K562 (cell line): Measurements from ENCODE around the gene QPRT. TPM values are rescaled to one million over a fixed set of nuclear protein-coding genes. Genes with fewer than 3 reads are reported as not detected.

Experiments
- ATF1 ChIP-seq, 2 experiments: fragments of 450-650 bp in 1 of 2; IDR thresholded peaks; 2 replicates each; pipeline ENCODE4 v1.6.1; 2016; ENCODE audit warnings: missing compliant biosample characterization in 1 of 2, missing genetic modification characterization in 1 of 2
- CHCHD3 ChIP-seq: fragments of 250-450 bp; sonication (Bioruptor Pico); IDR thresholded peaks from 2 replicates; pipeline ENCODE4 v2.1.2; 2022; ENCODE audit warnings: mild to moderate bottlenecking
- DMBX1 ChIP-seq: fragments of 250-450 bp; sonication (Bioruptor Pico); IDR thresholded peaks from 2 replicates; pipeline ENCODE4 v1.8.0; 2022; ENCODE audit warnings: inconsistent platforms, mild to moderate bottlenecking, moderate library complexity, borderline replicate concordance
- ERF ChIP-seq: fragments of 450-650 bp; formaldehyde crosslinking; IDR thresholded peaks from 2 replicates; pipeline ENCODE4 v1.4.0; 2020; ENCODE audit warnings: mild to moderate bottlenecking, mixed read lengths
- GABPB1 ChIP-seq: sonication (generic); formaldehyde crosslinking; IDR thresholded peaks from 2 replicates; pipeline ENCODE4 v1.8.0; 2022; ENCODE audit warnings: mild to moderate bottlenecking, missing genetic modification reagents
- HOXB6 ChIP-seq: fragments of 250-450 bp; sonication (Bioruptor Pico); IDR thresholded peaks from 2 replicates; pipeline ENCODE4 v1.5.1; 2022; ENCODE audit warnings: mild to moderate bottlenecking, borderline replicate concordance
- MCM2 ChIP-seq: fragments of 450-650 bp; IDR thresholded peaks from 2 replicates; pipeline ENCODE4 v1.6.1; 2017; ENCODE audit warnings: low read depth, mild to moderate bottlenecking
- MTA1 ChIP-seq: fragments of 450-650 bp; IDR thresholded peaks from 2 replicates; pipeline ENCODE4 v1.6.1; 2017; ENCODE audit warnings: borderline replicate concordance
- POLR2AphosphoS5 ChIP-seq: IDR thresholded peaks from 2 replicates; pipeline ENCODE4 v1.6.1; 2011; ENCODE audit warnings: mild to moderate bottlenecking, low read depth, low read length, moderate library complexity; ENCODE audit not compliant: control insufficient read depth, insufficient read depth
- RCOR1 ChIP-seq, 2 experiments: IDR thresholded peaks; 2 replicates each; pipeline ENCODE4 v1.6.1; 2012; ENCODE audit warnings: low read depth in 2 of 2, low read length in 2 of 2, borderline replicate concordance in 1 of 2, improper control_type of control experiment in 1 of 2
- SLC30A9 ChIP-seq: fragments of 250-450 bp; sonication (Bioruptor Pico); IDR thresholded peaks from 2 replicates; pipeline ENCODE4 v1.8.0; 2022; ENCODE audit warnings: mild to moderate bottlenecking, moderate library complexity
- SRSF9 ChIP-seq: fragments of 200-400 bp; formaldehyde crosslinking; IDR thresholded peaks from 2 replicates; pipeline ENCODE4 v1.6.1; 2017; ENCODE audit warnings: low read depth, low read length, borderline replicate concordance
- ZFP1 ChIP-seq: fragments of 450-650 bp; formaldehyde crosslinking; IDR thresholded peaks from 2 replicates; pipeline ENCODE4 v1.4.0; 2020; ENCODE audit warnings: mild to moderate bottlenecking, mixed read lengths
- ZNF184 ChIP-seq: sonication (generic); formaldehyde crosslinking; IDR thresholded peaks from 2 replicates; pipeline ENCODE4 v1.5.0; 2020; ENCODE audit warnings: missing genetic modification reagents
- ZNF316 ChIP-seq: fragments of 450-650 bp; IDR thresholded peaks from 2 replicates; pipeline ENCODE4 v1.6.1; 2016
- ZNF324 ChIP-seq: fragments of 250-450 bp; sonication (Bioruptor Pico); IDR thresholded peaks from 2 replicates; pipeline ENCODE4 v1.4.0; 2020; ENCODE audit warnings: mild to moderate bottlenecking
- ZNF57 ChIP-seq: fragments of 450-650 bp; formaldehyde crosslinking; IDR thresholded peaks from 2 replicates; pipeline ENCODE4 v1.4.0; 2020; ENCODE audit warnings: mild to moderate bottlenecking, moderate library complexity
- ZNF668 ChIP-seq: fragments of 250-450 bp; sonication (Bioruptor Pico); IDR thresholded peaks from 2 replicates; pipeline ENCODE4 v1.8.0; 2022; ENCODE audit warnings: mild to moderate bottlenecking, inconsistent platforms
- ZNF764 ChIP-seq: fragments of 250-450 bp; sonication (Bioruptor Pico); IDR thresholded peaks from 2 replicates; pipeline ENCODE4 v1.4.0; 2020; ENCODE audit warnings: low read depth, mild to moderate bottlenecking, moderate library complexity
- ZNF785 ChIP-seq: fragments of 250-450 bp; sonication (Bioruptor Pico); IDR thresholded peaks from 2 replicates; pipeline ENCODE4 v1.4.0; 2020; ENCODE audit warnings: mild to moderate bottlenecking
- polyA plus RNA-seq, 8 experiments: library from polyadenylated mRNA; depleted of rRNA in 4 of 8; stranded (reverse) in 5 of 8; unstranded in 3 of 8; fragments of >200 nt; fragmentation: Nextera tagmentation in 2 of 8; fragmentation: Illumina TruSeq in 1 of 8; extraction: Ambion mirVana in 2 of 8; extraction: Trizol in 1 of 8; gene quantifications; 2 replicates each; pipeline versions ENCODE4 v1.2.1 to v1.2.3, GENCODE V29; 2011 to 2014; ENCODE audit warnings: inconsistent platforms in 1 of 8, missing spikeins in 1 of 8
- total RNA-seq, 7 experiments: library from RNA; depleted of rRNA in 6 of 7; stranded (reverse); fragments of >200 nt in 6 of 7; fragmentation: Illumina TruSeq in 2 of 7; extraction: Trizol in 2 of 7; gene quantifications; 2 replicates each; pipeline versions ENCODE4 v1.2.1 to v1.2.3, GENCODE V29; 2011 to 2021; ENCODE audit warnings: low replicate concordance in 1 of 7
- TF ChIP-seq, protein P1 (sequence below): sonication (generic); formaldehyde crosslinking; IDR thresholded peaks from 2 replicates; pipeline ENCODE4 v1.8.0; 2022; ENCODE audit warnings: mild to moderate bottlenecking, missing genetic modification reagents
- TF ChIP-seq, protein P2 (sequence below): sonication (generic); formaldehyde crosslinking; IDR thresholded peaks from 2 replicates; pipeline ENCODE4 v1.8.1; 2023; ENCODE audit warnings: mild to moderate bottlenecking, missing genetic modification reagents
- TF ChIP-seq, protein P3 (sequence below), 2 experiments: fragments of 450-650 bp; IDR thresholded peaks; 2 replicates each; pipeline ENCODE4 v1.6.1; 2018; ENCODE audit warnings: mild to moderate bottlenecking in 2 of 2, low read depth in 1 of 2; ENCODE audit not compliant: partially characterized antibody in 2 of 2

The QPRT gene
- total and polyA plus RNA-seq, 9 of the 15 experiments (the other 6 are each of a cell fraction or from before 2014, with no cell fraction given): 7.7 to 112 (median 64.1) TPM

DNA sequence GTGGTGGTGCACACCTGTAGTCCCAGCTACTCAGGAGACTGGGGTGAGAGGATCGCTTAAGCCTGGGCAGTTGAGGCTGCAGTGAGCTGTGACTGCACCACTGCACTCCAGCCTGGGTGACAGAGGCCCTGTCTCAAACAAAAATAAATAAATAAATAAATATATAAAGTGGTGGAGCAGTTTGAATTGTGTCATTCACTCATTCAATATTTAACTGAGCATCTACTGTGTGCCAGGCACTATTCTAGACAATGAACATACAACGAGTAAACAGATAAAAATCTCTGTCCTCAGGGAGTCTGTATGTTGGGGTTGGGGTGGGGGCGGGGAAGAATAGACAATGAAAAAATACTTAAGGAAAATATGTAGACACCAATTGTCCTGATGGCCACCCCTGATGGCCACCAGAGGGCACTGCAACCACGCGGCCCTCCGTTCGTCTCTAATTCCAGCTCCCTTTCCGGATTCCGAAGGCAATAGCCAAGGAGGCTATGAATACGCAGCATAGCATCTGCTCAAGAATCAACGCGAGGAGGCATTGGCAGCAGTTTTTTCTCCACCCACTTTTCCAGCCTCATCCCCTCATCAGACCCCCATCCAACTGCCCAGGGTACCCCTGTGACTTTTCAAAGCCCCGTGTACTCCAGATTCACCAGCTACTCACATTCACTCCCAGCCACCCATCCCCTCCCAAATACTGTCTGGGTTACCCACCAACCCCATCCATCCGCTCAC, 21.4 kb downstream of the QPRT start (continued):
- TF ChIP-seq, protein P1, sequence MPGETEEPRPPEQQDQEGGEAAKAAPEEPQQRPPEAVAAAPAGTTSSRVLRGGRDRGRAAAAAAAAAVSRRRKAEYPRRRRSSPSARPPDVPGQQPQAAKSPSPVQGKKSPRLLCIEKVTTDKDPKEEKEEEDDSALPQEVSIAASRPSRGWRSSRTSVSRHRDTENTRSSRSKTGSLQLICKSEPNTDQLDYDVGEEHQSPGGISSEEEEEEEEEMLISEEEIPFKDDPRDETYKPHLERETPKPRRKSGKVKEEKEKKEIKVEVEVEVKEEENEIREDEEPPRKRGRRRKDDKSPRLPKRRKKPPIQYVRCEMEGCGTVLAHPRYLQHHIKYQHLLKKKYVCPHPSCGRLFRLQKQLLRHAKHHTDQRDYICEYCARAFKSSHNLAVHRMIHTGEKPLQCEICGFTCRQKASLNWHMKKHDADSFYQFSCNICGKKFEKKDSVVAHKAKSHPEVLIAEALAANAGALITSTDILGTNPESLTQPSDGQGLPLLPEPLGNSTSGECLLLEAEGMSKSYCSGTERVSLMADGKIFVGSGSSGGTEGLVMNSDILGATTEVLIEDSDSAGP (CRISPR knock-in tag): no peak
- TF ChIP-seq ZNF184: no peak
- no peak for TF ChIP-seq SRSF9
- no peak for TF ChIP-seq ZNF324 (CRISPR knock-in tag)
- TF ChIP-seq ZNF785 (CRISPR knock-in tag): no peak
- no peak for TF ChIP-seq MCM2
- TF ChIP-seq DMBX1 (CRISPR knock-in tag): no peak
- no peak for TF ChIP-seq SLC30A9 (CRISPR knock-in tag)
- TF ChIP-seq CHCHD3 (CRISPR knock-in tag): no peak
- TF ChIP-seq, protein P2, sequence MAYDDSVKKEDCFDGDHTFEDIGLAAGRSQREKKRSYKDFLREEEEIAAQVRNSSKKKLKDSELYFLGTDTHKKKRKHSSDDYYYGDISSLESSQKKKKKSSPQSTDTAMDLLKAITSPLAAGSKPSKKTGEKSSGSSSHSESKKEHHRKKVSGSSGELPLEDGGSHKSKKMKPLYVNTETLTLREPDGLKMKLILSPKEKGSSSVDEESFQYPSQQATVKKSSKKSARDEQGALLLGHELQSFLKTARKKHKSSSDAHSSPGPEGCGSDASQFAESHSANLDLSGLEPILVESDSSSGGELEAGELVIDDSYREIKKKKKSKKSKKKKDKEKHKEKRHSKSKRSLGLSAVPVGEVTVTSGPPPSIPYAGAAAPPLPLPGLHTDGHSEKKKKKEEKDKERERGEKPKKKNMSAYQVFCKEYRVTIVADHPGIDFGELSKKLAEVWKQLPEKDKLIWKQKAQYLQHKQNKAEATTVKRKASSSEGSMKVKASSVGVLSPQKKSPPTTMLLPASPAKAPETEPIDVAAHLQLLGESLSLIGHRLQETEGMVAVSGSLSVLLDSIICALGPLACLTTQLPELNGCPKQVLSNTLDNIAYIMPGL (CRISPR knock-in tag): no peak
- no peak for TF ChIP-seq MTA1
- peak; percentile 52; the same call in 1 of the 2 replicates for TF ChIP-seq GABPB1 (CRISPR knock-in tag)
- peak in 1 of 2 experiments; percentile 37; a peak in 1 of 4 replicates for TF ChIP-seq RCOR1 (IDR thresholded peaks at IDR 0.05; ENCODE audit: borderline replicate concordance in 1 of 2, low read depth in 2 of 2, low read length in 2 of 2)
- TF ChIP-seq ATF1 (CRISPR knock-in tag; IDR thresholded peaks at IDR 0.05): no peak
- TF ChIP-seq ATF1 (tag; IDR thresholded peaks at IDR 0.05): no peak
- no peak for TF ChIP-seq HOXB6 (CRISPR knock-in tag)
- TF ChIP-seq ZNF668: no peak
- TF ChIP-seq ERF: no peak
- TF ChIP-seq ZNF764 (CRISPR knock-in tag): no peak
- no peak for TF ChIP-seq ZFP1 (CRISPR knock-in tag)
- TF ChIP-seq, protein P3, sequence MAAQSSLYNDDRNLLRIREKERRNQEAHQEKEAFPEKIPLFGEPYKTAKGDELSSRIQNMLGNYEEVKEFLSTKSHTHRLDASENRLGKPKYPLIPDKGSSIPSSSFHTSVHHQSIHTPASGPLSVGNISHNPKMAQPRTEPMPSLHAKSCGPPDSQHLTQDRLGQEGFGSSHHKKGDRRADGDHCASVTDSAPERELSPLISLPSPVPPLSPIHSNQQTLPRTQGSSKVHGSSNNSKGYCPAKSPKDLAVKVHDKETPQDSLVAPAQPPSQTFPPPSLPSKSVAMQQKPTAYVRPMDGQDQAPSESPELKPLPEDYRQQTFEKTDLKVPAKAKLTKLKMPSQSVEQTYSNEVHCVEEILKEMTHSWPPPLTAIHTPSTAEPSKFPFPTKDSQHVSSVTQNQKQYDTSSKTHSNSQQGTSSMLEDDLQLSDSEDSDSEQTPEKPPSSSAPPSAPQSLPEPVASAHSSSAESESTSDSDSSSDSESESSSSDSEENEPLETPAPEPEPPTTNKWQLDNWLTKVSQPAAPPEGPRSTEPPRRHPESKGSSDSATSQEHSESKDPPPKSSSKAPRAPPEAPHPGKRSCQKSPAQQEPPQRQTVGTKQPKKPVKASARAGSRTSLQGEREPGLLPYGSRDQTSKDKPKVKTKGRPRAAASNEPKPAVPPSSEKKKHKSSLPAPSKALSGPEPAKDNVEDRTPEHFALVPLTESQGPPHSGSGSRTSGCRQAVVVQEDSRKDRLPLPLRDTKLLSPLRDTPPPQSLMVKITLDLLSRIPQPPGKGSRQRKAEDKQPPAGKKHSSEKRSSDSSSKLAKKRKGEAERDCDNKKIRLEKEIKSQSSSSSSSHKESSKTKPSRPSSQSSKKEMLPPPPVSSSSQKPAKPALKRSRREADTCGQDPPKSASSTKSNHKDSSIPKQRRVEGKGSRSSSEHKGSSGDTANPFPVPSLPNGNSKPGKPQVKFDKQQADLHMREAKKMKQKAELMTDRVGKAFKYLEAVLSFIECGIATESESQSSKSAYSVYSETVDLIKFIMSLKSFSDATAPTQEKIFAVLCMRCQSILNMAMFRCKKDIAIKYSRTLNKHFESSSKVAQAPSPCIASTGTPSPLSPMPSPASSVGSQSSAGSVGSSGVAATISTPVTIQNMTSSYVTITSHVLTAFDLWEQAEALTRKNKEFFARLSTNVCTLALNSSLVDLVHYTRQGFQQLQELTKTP (IDR thresholded peaks at IDR 0.05; ENCODE audit: low read depth in 1 of 2, partially characterized antibody in 2 of 2): no peak
- no peak for TF ChIP-seq ZNF316
- no peak for TF ChIP-seq ZNF57
- TF ChIP-seq POLR2AphosphoS5: no peak
